H9 (cell line): ENCODE results near the gene ADGRG7. TPM values are rescaled to one million over a fixed set of nuclear protein-coding genes. Genes with fewer than 3 reads are reported as not detected.

ENCODE experiments used
- DNase-seq: peaks from one replicate; pipeline ENCODE4 v3.0.0-alpha.2; 2017
- H2AFZ ChIP-seq: one replicate; pipeline ENCODE4 v1.6.1; 2013; ENCODE audit warnings: mild to moderate bottlenecking, low read length, control low read depth, moderate library complexity
- H2AK5ac ChIP-seq: 2 replicates; pipeline ENCODE4 v1.6.1; 2013; ENCODE audit warnings: low read length, control low read depth, mixed read lengths; ENCODE audit not compliant: insufficient read length
- H2BK120ac ChIP-seq: one replicate; pipeline ENCODE4 v1.6.1; 2013; ENCODE audit warnings: low read depth, mild to moderate bottlenecking, low read length, control low read depth, inconsistent platforms; ENCODE audit not compliant: poor library complexity, severe bottlenecking
- H2BK12ac ChIP-seq: 2 replicates; pipeline ENCODE4 v1.6.1; 2013; ENCODE audit warnings: low read length, control low read depth, mixed read lengths, low read depth; ENCODE audit not compliant: insufficient read length
- H2BK15ac ChIP-seq: 2 replicates; pipeline ENCODE4 v1.6.1; 2013; ENCODE audit warnings: low read depth, low read length, control low read depth
- H2BK20ac ChIP-seq: one replicate; pipeline ENCODE4 v1.6.1; 2013; ENCODE audit warnings: low read depth, mild to moderate bottlenecking, low read length, control low read depth, inconsistent platforms; ENCODE audit not compliant: poor library complexity, severe bottlenecking
- H2BK5ac ChIP-seq: 2 replicates; pipeline ENCODE4 v1.6.1; 2013; ENCODE audit warnings: low read length, control low read depth, mixed read lengths; ENCODE audit not compliant: insufficient read length
- H3K14ac ChIP-seq: 2 replicates; pipeline ENCODE4 v1.6.1; 2013; ENCODE audit warnings: low read length, control low read depth; ENCODE audit not compliant: insufficient read depth
- H3K18ac ChIP-seq: 2 replicates; pipeline ENCODE4 v1.6.1; 2013; ENCODE audit warnings: low read depth, mild to moderate bottlenecking, mixed read lengths, low read length, control low read depth; ENCODE audit not compliant: insufficient read length
- H3K23ac ChIP-seq: 2 replicates; pipeline ENCODE4 v1.6.1; 2013; ENCODE audit warnings: low read length, control low read depth, mixed read lengths, low read depth; ENCODE audit not compliant: insufficient read length
- H3K23me2 ChIP-seq: 2 replicates; pipeline ENCODE4 v1.6.1; 2013; ENCODE audit warnings: low read depth, mild to moderate bottlenecking, mixed read lengths, low read length, control low read depth; ENCODE audit not compliant: insufficient read length, poor library complexity, severe bottlenecking
- H3K27ac ChIP-seq: 2 replicates; pipeline ENCODE4 v1.5.1; 2013; ENCODE audit warnings: low read length, control low read depth, mixed read lengths, low read depth; ENCODE audit not compliant: insufficient read length
- H3K27me3 ChIP-seq: 2 replicates; pipeline ENCODE4 v1.6.1; 2013; ENCODE audit warnings: low read length, control low read depth, inconsistent platforms; ENCODE audit not compliant: insufficient read depth
- H3K4ac ChIP-seq: 2 replicates; pipeline ENCODE4 v1.6.1; 2013; ENCODE audit warnings: low read depth, mild to moderate bottlenecking, control low read depth, inconsistent platforms, low read length, moderate library complexity
- H3K4me1 ChIP-seq: 2 replicates; pipeline ENCODE4 v1.6.1; 2013; ENCODE audit warnings: low read length, control low read depth, inconsistent platforms; ENCODE audit not compliant: insufficient read depth
- H3K4me2 ChIP-seq: 2 replicates; pipeline ENCODE4 v1.6.1; 2013; ENCODE audit warnings: low read length, control low read depth, mixed read lengths; ENCODE audit not compliant: insufficient read length, insufficient read depth
- H3K56ac ChIP-seq: 2 replicates; pipeline ENCODE4 v1.6.1; 2013; ENCODE audit warnings: low read depth, mild to moderate bottlenecking, mixed read lengths, low read length, control low read depth; ENCODE audit not compliant: insufficient read length
- H3K79me1 ChIP-seq: 2 replicates; pipeline ENCODE4 v1.6.1; 2013; ENCODE audit warnings: low read depth, mild to moderate bottlenecking, moderate library complexity, low read length, control low read depth, inconsistent platforms; ENCODE audit not compliant: insufficient read depth, poor library complexity, severe bottlenecking
- H3K79me2 ChIP-seq: 2 replicates; pipeline ENCODE4 v1.6.1; 2013; ENCODE audit warnings: low read length, control low read depth, inconsistent platforms; ENCODE audit not compliant: insufficient read depth
- H3K9ac ChIP-seq: 2 replicates; pipeline ENCODE4 v1.6.1; 2013; ENCODE audit warnings: low read length, control low read depth, mixed read lengths; ENCODE audit not compliant: insufficient read length; ENCODE audit errors: extremely low read depth
- H3K9me3 ChIP-seq: one replicate; pipeline ENCODE4 v1.6.1; 2013; ENCODE audit warnings: low read depth, low read length, inconsistent platforms; ENCODE audit not compliant: control insufficient read depth
- H3T11ph ChIP-seq: one replicate; pipeline ENCODE4 v1.6.1; 2013; ENCODE audit warnings: mild to moderate bottlenecking, low read length, control low read depth, inconsistent platforms
- H4K20me1 ChIP-seq: one replicate; pipeline ENCODE4 v1.6.1; 2013; ENCODE audit not compliant: control insufficient read depth, insufficient read length, insufficient read depth
- H4K5ac ChIP-seq: 2 replicates; pipeline ENCODE4 v1.6.1; 2013; ENCODE audit warnings: low read depth, mild to moderate bottlenecking, mixed read lengths, low read length, control low read depth; ENCODE audit not compliant: insufficient read length
- H4K8ac ChIP-seq: replicated peaks from 2 replicates; pipeline ENCODE4 v1.6.1; 2013; ENCODE audit warnings: low read length, control low read depth, mixed read lengths, low read depth; ENCODE audit not compliant: insufficient read length
- H4K91ac ChIP-seq: 2 replicates; pipeline ENCODE4 v1.6.1; 2013; ENCODE audit warnings: low read depth, mild to moderate bottlenecking, moderate library complexity, mixed read lengths, low read length, control low read depth; ENCODE audit not compliant: insufficient read length
- H3K27ac Mint-ChIP-seq, 3 experiments: 2 replicates in 2 of 3; 3 replicates in 1 of 3; pipeline ENCODE4 v1.8.0; 2020 to 2021; ENCODE audit warnings: mixed read lengths in 3 of 3, mild to moderate bottlenecking in 1 of 3, moderate library complexity in 1 of 3
- H3K27me3 Mint-ChIP-seq: 2 replicates; pipeline ENCODE4 v1.8.0; 2021; ENCODE audit warnings: low read depth, mild to moderate bottlenecking, moderate library complexity, mixed read lengths
- H3K36me3 Mint-ChIP-seq, 3 experiments: 2 replicates in 2 of 3; 3 replicates in 1 of 3; pipeline ENCODE4 v1.8.0; 2020 to 2021; ENCODE audit warnings: low read depth in 3 of 3, mixed read lengths in 3 of 3; ENCODE audit not compliant: insufficient read depth in 1 of 3
- H3K4me1 Mint-ChIP-seq, 2 experiments: 2 replicates each; pipeline ENCODE4 v1.8.0; 2020; ENCODE audit warnings: mixed read lengths in 2 of 2
- H3K4me3 Mint-ChIP-seq, 2 experiments: 2 replicates in 1 of 2; 3 replicates in 1 of 2; pipeline ENCODE4 v1.8.0; 2020 to 2021; ENCODE audit warnings: mild to moderate bottlenecking in 2 of 2, mixed read lengths in 2 of 2, moderate library complexity in 1 of 2
- H3K9me3 Mint-ChIP-seq, 2 experiments: 2 replicates in 1 of 2; 3 replicates in 1 of 2; pipeline ENCODE4 v1.8.0; 2020; ENCODE audit warnings: mild to moderate bottlenecking in 2 of 2, mixed read lengths in 2 of 2, moderate library complexity in 1 of 2
- CTCF ChIP-seq: fragments of 200-600 bp; sonication (generic); conservative IDR thresholded peaks from 3 replicates; pipeline ENCODE4 v1.8.0; 2021; ENCODE audit warnings: antibody characterized with exemption, mild to moderate bottlenecking
- WGBS: extraction: QIAGEN DNeasy Blood & Tissue Kit; methylation state at CpG from one replicate; pipeline ENCODE4 v1.1.7; 2013; ENCODE audit warnings: missing lambda C conversion rate, low lambda C conversion rate, mixed read lengths; ENCODE audit not compliant: insufficient read length; ENCODE audit errors: extremely low coverage; 5-methylcytosine and 5-hydroxymethylcytosine counted together
- total RNA-seq: library from RNA; stranded (reverse); gene quantifications from 2 replicates; pipeline ENCODE4 v1.2.1, GENCODE V29; 2021

ADGRG7 gene
- total RNA-seq, 1 experiment from 2014 or later: not detected

GRCh38 chr3:100681496-100681895, 72.1 kb downstream of the ADGRG7 start:
- H3K14ac ChIP-seq: no peak overlapping the region
- no peaks in the 10 kb centered on the region for H3K36me3 Mint-ChIP-seq
- no peak overlapping the region for H2AFZ ChIP-seq
- H2BK15ac ChIP-seq: no peak overlapping the region
- no peak overlapping the region for H2BK12ac ChIP-seq
- H4K5ac ChIP-seq: no peak overlapping the region
- no peak for TF ChIP-seq CTCF
- H3K4me3 Mint-ChIP-seq: no peak overlapping the region
- no peak overlapping the region for H3T11ph ChIP-seq
- no peak overlapping the region for H3K56ac ChIP-seq
- H3K9me3 ChIP-seq: no peaks in the 10 kb centered on the region
- H2BK5ac ChIP-seq: no peak overlapping the region
- no peak overlapping the region for H3K4me2 ChIP-seq
- H3K27ac ChIP-seq: no peak overlapping the region
- H3K23me2 ChIP-seq: no peaks in the 10 kb centered on the region
- H3K79me2 ChIP-seq: no peaks in the 10 kb centered on the region
- no peak overlapping the region for H4K8ac ChIP-seq
- H2BK120ac ChIP-seq: no peak overlapping the region
- no CpG with 5 or more reads among the region's 1 CpG for WGBS
- no peak for DNase-seq
- H4K20me1 ChIP-seq: no peaks in the 10 kb centered on the region
- H3K9ac ChIP-seq: no peak overlapping the region
- H3K4me1 Mint-ChIP-seq: 0 out of 4 replicates have a peak, but pooled peaks cover 0 to 2% of the 10 kb centered on the region in 2 experiments
- no peak overlapping the region for H3K4ac ChIP-seq
- H3K9me3 Mint-ChIP-seq: peaks cover 0 to 1% of the 10 kb centered on the region in 2 experiments; a peak in 1 of 5 replicates
- no peaks in the 10 kb centered on the region for H3K27me3 Mint-ChIP-seq
- H2BK20ac ChIP-seq: no peak overlapping the region
- no peaks in the 10 kb centered on the region for H3K27me3 ChIP-seq
- no peak overlapping the region for H3K18ac ChIP-seq
- no peak overlapping the region for H3K23ac ChIP-seq
- no peak overlapping the region for H3K27ac Mint-ChIP-seq
- H3K4me1 ChIP-seq: no peaks in the 10 kb centered on the region
- H3K79me1 ChIP-seq: no peaks in the 10 kb centered on the region
- no peak overlapping the region for H2AK5ac ChIP-seq
- no peak overlapping the region for H4K91ac ChIP-seq
